ENCODE results near the gene FRMD8.

DNA sequence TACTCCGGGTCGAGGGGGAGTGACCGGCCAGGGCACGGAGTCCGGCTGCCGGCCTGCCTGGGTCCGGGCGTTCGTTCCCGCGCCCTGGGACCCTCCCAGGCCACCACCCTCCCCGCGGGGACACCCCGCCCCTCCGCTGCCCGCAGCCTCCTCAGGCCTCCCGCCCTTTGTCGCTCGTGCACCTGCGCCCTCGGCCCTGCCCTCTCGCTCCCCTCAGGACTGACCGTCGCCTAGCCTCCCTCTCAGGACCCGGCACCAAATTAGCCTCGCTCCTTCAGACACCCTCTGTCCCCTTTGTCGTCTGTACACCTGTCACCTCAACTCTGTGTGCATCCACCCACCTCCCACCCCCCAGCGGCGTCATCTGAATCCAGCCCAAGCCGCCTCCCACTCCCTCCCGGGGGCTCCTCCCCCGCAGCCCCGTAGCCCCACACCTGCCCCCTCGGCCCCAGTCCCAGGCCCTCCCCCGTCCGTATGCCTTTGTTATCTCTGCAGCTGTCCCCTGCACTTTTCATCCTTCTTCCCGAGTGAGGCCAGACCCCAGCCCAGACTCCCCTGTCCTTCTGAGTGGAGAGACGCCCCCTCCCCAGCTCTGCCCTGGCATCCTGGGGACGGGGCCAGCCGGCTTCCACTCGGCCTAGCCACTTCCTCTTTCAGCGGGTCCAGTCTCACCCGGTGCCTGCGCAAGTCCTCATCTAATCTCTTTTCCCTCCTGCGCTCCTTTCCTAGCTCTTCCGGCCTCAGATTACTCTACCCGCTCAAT lies 31.2 kb upstream of the FRMD8 start:
- TF ChIP-seq YY1 (IDR thresholded peaks at IDR 0.05; ENCODE audit: low read depth, low read length) (no peak), EP300 (IDR thresholded peaks at IDR 0.05; ENCODE audit: borderline replicate concordance in 1 of 2, low read depth in 2 of 2, low read length in 2 of 2) (no peak), HDAC6 (IDR thresholded peaks at IDR 0.05; ENCODE audit: low read depth, low read length) (no peak), POLR2AphosphoS5 (IDR thresholded peaks at IDR 0.05; ENCODE audit: low read depth, low read length) (no peak), KDM5A (IDR thresholded peaks at IDR 0.05; ENCODE audit: low read length) (no peak), BCL11A (IDR thresholded peaks at IDR 0.05; ENCODE audit: low read depth in 2 of 2, low read length in 2 of 2) (no peak), TAF7 (optimal IDR thresholded peaks at IDR 0.05; ENCODE audit: borderline replicate concordance, low read depth, low read length) (no peak), FOSL1 (IDR thresholded peaks at IDR 0.05; ENCODE audit: insufficient read depth, low read depth, low read length) (no peak), TAF1 (IDR thresholded peaks at IDR 0.05; ENCODE audit: low read depth, low read length) (no peak; the same call in 1 of the 2 replicates)
- TF ChIP-seq, protein P1, sequence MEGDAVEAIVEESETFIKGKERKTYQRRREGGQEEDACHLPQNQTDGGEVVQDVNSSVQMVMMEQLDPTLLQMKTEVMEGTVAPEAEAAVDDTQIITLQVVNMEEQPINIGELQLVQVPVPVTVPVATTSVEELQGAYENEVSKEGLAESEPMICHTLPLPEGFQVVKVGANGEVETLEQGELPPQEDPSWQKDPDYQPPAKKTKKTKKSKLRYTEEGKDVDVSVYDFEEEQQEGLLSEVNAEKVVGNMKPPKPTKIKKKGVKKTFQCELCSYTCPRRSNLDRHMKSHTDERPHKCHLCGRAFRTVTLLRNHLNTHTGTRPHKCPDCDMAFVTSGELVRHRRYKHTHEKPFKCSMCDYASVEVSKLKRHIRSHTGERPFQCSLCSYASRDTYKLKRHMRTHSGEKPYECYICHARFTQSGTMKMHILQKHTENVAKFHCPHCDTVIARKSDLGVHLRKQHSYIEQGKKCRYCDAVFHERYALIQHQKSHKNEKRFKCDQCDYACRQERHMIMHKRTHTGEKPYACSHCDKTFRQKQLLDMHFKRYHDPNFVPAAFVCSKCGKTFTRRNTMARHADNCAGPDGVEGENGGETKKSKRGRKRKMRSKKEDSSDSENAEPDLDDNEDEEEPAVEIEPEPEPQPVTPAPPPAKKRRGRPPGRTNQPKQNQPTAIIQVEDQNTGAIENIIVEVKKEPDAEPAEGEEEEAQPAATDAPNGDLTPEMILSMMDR (IDR thresholded peaks at IDR 0.05; ENCODE audit: control extremely low read depth in 1 of 3, insufficient read depth in 1 of 3, low read depth in 1 of 3, low read length in 3 of 3), result no peak
- TF ChIP-seq, protein P2, sequence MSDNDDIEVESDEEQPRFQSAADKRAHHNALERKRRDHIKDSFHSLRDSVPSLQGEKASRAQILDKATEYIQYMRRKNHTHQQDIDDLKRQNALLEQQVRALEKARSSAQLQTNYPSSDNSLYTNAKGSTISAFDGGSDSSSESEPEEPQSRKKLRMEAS (IDR thresholded peaks at IDR 0.05), result peak; percentile 59

Measured in H1 (cell line).